Activated naive CD8-positive, alpha-beta T cell treated with anti-CD3 and anti-CD28 coated beads, Interleukin-2, amount 50 U/mL, for 24 hours (primary cell): ENCODE data around the gene GFOD1.
"Not testable (repeated sequence)": the region's sequence is repeated elsewhere in the genome, so short reads cannot be mapped to it uniquely, and the experiment has no call there.

Experiments used
- ATAC-seq: fragments of 150-1000 bp; cut with Tn5 transposase; one replicate; pipeline ENCODE4 v1.10.0; 2021
- DNase-seq: peaks from one replicate; pipeline ENCODE4 v3.0.0; 2021
- H3K27ac Mint-ChIP-seq: one replicate; pipeline ENCODE4 v1.8.0; 2021; ENCODE audit warnings: mild to moderate bottlenecking, mixed read lengths
- H3K27me3 Mint-ChIP-seq: one replicate; pipeline ENCODE4 v1.8.0; 2021; ENCODE audit warnings: mixed read lengths
- H3K36me3 Mint-ChIP-seq: one replicate; pipeline ENCODE4 v1.8.0; 2021; ENCODE audit warnings: low read depth, mixed read lengths
- H3K4me1 Mint-ChIP-seq: one replicate; pipeline ENCODE4 v1.8.0; 2021; ENCODE audit warnings: mixed read lengths
- H3K4me3 Mint-ChIP-seq: one replicate; pipeline ENCODE4 v1.8.0; 2021; ENCODE audit warnings: mild to moderate bottlenecking, moderate library complexity, mixed read lengths
- H3K9me3 Mint-ChIP-seq: one replicate; pipeline ENCODE4 v1.8.0; 2021; ENCODE audit warnings: mixed read lengths

The GFOD1 gene

GRCh38 chr6:13398069-13398381, 89.4 kb downstream of the GFOD1 start:
- peaks cover 25% of the 10 kb centered on the region for H3K4me1 Mint-ChIP-seq
- no peaks in the 10 kb centered on the region for H3K36me3 Mint-ChIP-seq
- H3K9me3 Mint-ChIP-seq = no peaks in the 10 kb centered on the region
- no peaks in the 10 kb centered on the region for H3K27me3 Mint-ChIP-seq
- H3K4me3 Mint-ChIP-seq = no peak overlapping the region
- H3K27ac Mint-ChIP-seq = no peak overlapping the region
- ATAC-seq (no peak), DNase-seq (no peak)

GRCh38 chr6:13397359-13398068, 89.9 kb downstream of the GFOD1 start:
- H3K36me3 Mint-ChIP-seq = no peaks in the 10 kb centered on the region
- peak overlapping the region; percentile 20 for H3K27ac Mint-ChIP-seq
- H3K27me3 Mint-ChIP-seq = no peaks in the 10 kb centered on the region
- ATAC-seq (no peak), DNase-seq (no peak)
- H3K9me3 Mint-ChIP-seq = no peaks in the 10 kb centered on the region
- peaks cover 25% of the 10 kb centered on the region for H3K4me1 Mint-ChIP-seq
- H3K4me3 Mint-ChIP-seq = no peak overlapping the region

- Mint-ChIP-seq H3K27ac (no peak overlapping the region), H3K27me3 (no peaks in the 10 kb centered on the region), H3K36me3 (no peaks in the 10 kb centered on the region), H3K9me3 (no peaks in the 10 kb centered on the region), H3K4me1 (peaks cover 25% of the 10 kb centered on the region), H3K4me3 (no peak overlapping the region)
- no peak for DNase-seq
- no peak for ATAC-seq
These were observed 91.1 kb downstream of the GFOD1 start for GRCh38 chr6:13396241-13396792.

- Mint-ChIP-seq H3K36me3 (no peaks in the 10 kb centered on the region), H3K27ac (no peak overlapping the region), H3K4me3 (no peak overlapping the region), H3K27me3 (no peaks in the 10 kb centered on the region), H3K4me1 (peaks cover 20% of the 10 kb centered on the region), H3K9me3 (no peaks in the 10 kb centered on the region)
- DNase-seq (no peak), ATAC-seq (no peak)
These were observed 91.8 kb downstream of the GFOD1 start for GRCh38 chr6:13395272-13396237.

GRCh38 chr6:13392462-13392861, 94.9 kb downstream of the GFOD1 start:
- DNase-seq = no peak
- H3K9me3 Mint-ChIP-seq = peaks cover 5% of the 10 kb centered on the region
- no peak for ATAC-seq
- H3K36me3 Mint-ChIP-seq = peaks cover 2% of the 10 kb centered on the region
- no peaks in the 10 kb centered on the region for H3K27me3 Mint-ChIP-seq
- H3K4me3 Mint-ChIP-seq = no peak overlapping the region
- H3K27ac Mint-ChIP-seq = no peak overlapping the region
- H3K4me1 Mint-ChIP-seq = peaks cover 15% of the 10 kb centered on the region

GRCh38 chr6:13391537-13391936, 95.9 kb downstream of the GFOD1 start:
- Mint-ChIP-seq H3K27me3 (no peaks in the 10 kb centered on the region), H3K36me3 (peaks cover 2% of the 10 kb centered on the region), H3K9me3 (peaks cover 5% of the 10 kb centered on the region), H3K4me3 (no peak overlapping the region), H3K27ac (no peak overlapping the region), H3K4me1 (peaks cover 6% of the 10 kb centered on the region)
- DNase-seq (no peak), ATAC-seq (no peak)

- H3K27ac Mint-ChIP-seq = no peak overlapping the region
- ATAC-seq = no peak
- peaks cover 3% of the 10 kb centered on the region for H3K36me3 Mint-ChIP-seq
These were observed 96.7 kb downstream of the GFOD1 start for GRCh38 chr6:13390658-13391057.

GRCh38 chr6:13389237-13389636, 98.2 kb downstream of the GFOD1 start:
- not testable (repeated sequence) for H3K27me3 Mint-ChIP-seq, H3K4me1 Mint-ChIP-seq, H3K4me3 Mint-ChIP-seq, H3K27ac Mint-ChIP-seq, DNase-seq, H3K9me3 Mint-ChIP-seq, ATAC-seq, H3K36me3 Mint-ChIP-seq

More at GRCh38 chr6:13390658-13391057, 96.7 kb downstream of the GFOD1 start:
- DNase-seq = no peak
- no peak overlapping the region for H3K4me3 Mint-ChIP-seq
- peaks cover 4% of the 10 kb centered on the region for H3K4me1 Mint-ChIP-seq
- H3K27me3 Mint-ChIP-seq = no peaks in the 10 kb centered on the region
- peaks cover 5% of the 10 kb centered on the region for H3K9me3 Mint-ChIP-seq

GRCh38 chr6:13388769-13389168, 98.6 kb downstream of the GFOD1 start:
- H3K4me1 Mint-ChIP-seq = peaks cover 11% of the 10 kb centered on the region
- H3K27ac Mint-ChIP-seq, DNase-seq, H3K27me3 Mint-ChIP-seq, ATAC-seq, H3K9me3 Mint-ChIP-seq, H3K36me3 Mint-ChIP-seq, H3K4me3 Mint-ChIP-seq: not testable (repeated sequence)

GRCh38 chr6:13384966-13385365, 102.4 kb downstream of the GFOD1 start:
- Mint-ChIP-seq H3K27me3 (no peaks in the 10 kb centered on the region), H3K27ac (no peak overlapping the region), H3K9me3 (peaks cover 4% of the 10 kb centered on the region), H3K4me3 (no peak overlapping the region), H3K36me3 (peaks cover 6% of the 10 kb centered on the region), H3K4me1 (peaks cover 16% of the 10 kb centered on the region)
- ATAC-seq = no peak
- no peak for DNase-seq

GRCh38 chr6:13384506-13384905, 102.9 kb downstream of the GFOD1 start:
- DNase-seq (no peak), ATAC-seq (no peak)
- H3K36me3 Mint-ChIP-seq = peaks cover 5% of the 10 kb centered on the region
- peaks cover 16% of the 10 kb centered on the region for H3K4me1 Mint-ChIP-seq
- no peak overlapping the region for H3K27ac Mint-ChIP-seq
- no peaks in the 10 kb centered on the region for H3K9me3 Mint-ChIP-seq
- H3K27me3 Mint-ChIP-seq = no peaks in the 10 kb centered on the region
- H3K4me3 Mint-ChIP-seq = no peak overlapping the region

GRCh38 chr6:13383328-13384163, 103.9 kb downstream of the GFOD1 start:
- H3K36me3 Mint-ChIP-seq = peaks cover 7% of the 10 kb centered on the region
- peaks cover 16% of the 10 kb centered on the region for H3K4me1 Mint-ChIP-seq
- H3K4me3 Mint-ChIP-seq = no peak overlapping the region
- no peak overlapping the region for H3K27ac Mint-ChIP-seq
- no peaks in the 10 kb centered on the region for H3K27me3 Mint-ChIP-seq
- H3K9me3 Mint-ChIP-seq = no peaks in the 10 kb centered on the region
- ATAC-seq = peak; percentile 76
- no peak for DNase-seq

GRCh38 chr6:13380761-13381160, 106.6 kb downstream of the GFOD1 start:
- H3K27ac Mint-ChIP-seq = no peak overlapping the region
- H3K36me3 Mint-ChIP-seq = peaks cover 11% of the 10 kb centered on the region
- ATAC-seq (no peak), DNase-seq (no peak)
- H3K4me1 Mint-ChIP-seq = peaks cover 32% of the 10 kb centered on the region
- peaks cover 5% of the 10 kb centered on the region for H3K9me3 Mint-ChIP-seq
- no peak overlapping the region for H3K4me3 Mint-ChIP-seq
- no peaks in the 10 kb centered on the region for H3K27me3 Mint-ChIP-seq
